Measurements from ENCODE around the gene MCM3.

The MCM3 gene

DNA sequence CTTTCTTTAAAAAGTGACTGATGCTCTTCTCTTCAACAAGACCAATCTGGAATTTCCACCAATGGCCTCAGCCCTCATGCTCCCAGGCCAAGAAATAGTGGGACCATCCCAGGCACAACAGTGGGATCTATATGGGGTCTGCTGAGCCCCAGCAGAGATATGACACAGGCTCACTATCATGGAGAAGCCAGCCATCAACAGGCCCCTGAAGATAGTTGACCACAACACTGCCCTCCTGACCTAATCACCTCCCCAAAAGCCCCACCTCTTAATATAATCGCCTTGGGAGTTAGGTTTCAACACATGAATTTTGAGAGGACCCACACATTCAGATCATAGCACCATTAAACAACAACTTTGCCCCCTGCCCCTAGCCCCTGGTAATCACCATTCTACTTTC, 16.8 kb upstream of the MCM3 start:
- DNase-seq (ENCODE audit: low spot score): no peak

- no peak for DNase-seq (ENCODE audit: low spot score)
Measured at GRCh38 chr6:52300489-52300931, 16.0 kb upstream of the MCM3 start.

GRCh38 chr6:52299653-52300052, 15.1 kb upstream of the MCM3 start:
- no peak for DNase-seq (ENCODE audit: low spot score)

GRCh38 chr6:52297433-52297832, 12.9 kb upstream of the MCM3 start:
- no peak for DNase-seq (ENCODE audit: low spot score)

- no peak for DNase-seq (ENCODE audit: low spot score)
Measured at GRCh38 chr6:52293067-52293466, 8.5 kb upstream of the MCM3 start.

DNA sequence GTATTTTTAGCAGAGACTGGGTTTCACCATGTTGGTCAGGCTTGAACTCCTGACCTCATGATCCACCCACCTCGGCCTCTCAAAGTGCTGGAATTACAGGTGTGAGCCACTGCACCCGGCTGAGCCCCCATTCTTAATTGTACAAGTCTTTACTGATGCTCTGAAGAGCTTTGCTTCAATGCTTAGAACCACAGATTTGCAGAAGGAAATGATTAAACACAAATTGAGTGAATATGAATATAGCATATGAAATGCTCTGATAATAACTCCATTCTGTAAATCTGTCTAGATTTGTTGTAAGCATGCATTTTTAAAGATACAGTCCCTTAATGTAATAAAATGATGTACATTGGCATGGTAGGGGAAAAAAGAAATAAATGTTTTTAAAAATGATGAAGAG, 4.3 kb upstream of the MCM3 start:
- no peak for DNase-seq (ENCODE audit: low spot score)

- DNase-seq (ENCODE audit: low spot score): no peak
Measured at GRCh38 chr6:52288216-52288615, 3.7 kb upstream of the MCM3 start.

DNA sequence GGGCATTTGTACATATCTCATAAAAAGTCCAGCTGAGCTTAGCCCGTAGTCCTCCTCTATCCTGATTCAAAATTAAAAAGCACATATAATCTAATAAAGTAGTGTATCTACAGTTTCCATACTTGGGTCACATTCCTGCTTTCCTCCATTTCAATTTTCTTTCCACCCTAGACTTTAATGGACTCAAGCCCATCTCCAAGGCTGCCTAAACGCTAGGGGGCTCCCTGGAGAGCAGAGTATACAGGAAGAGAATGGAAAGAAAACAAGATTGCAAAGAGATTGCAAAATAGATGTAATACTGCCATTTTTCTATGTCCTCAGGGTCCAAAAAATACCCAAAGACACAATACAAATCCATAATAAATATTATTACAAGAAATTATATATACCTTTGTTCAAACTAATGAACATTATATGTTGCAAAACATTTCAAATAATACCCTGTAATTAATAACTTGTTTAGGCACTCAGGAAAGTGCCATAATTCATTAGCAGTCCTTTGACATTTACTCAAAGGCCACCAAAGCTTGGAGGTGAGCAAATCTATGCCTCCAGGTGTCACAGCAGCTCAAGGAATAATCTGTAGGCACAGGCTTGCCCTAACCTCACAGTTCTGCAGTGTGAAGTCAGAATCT, 2.4 kb upstream of the MCM3 start:
- DNase-seq (ENCODE audit: low spot score): peak; percentile 48

DNA sequence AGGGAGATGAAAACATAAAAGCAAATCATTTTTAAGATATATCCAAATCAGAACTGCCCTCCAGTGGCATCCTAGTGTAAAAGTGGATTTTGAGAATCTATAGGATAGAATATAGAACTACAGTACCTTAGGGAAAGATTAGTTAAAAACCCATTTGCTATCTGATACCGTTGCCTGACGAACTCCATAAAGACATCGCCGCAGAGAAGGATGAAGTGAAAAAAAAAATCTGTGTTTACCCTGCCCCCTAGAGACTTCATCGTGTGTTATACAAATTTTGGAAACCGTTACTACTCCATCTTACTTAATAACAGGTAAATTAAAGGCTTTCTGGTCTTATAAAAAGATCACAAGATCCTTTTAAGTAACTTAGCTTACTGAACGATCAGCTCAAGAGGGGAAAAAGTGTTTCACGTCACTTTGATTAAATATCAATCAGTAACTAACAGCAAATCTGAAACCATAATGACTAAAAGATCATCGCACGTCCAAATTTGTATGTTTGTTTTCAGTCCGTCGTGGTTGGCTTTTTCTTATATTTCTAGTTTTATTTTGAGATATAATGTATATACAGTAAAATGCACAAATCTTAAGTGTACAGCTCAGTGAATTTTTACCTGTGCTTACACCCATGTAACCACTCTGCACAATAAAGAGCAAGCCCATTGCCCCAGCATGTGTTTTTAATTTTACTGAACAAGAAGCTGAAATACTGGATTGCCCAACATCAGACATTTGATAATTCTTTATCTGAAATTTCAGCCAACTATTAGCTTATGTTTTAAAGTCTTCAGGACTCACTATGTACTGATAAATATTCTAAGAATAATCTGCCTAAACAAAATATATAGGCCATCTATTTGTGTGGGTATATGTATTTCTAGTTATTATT, 881 bp upstream of the MCM3 start:
- no peak for DNase-seq (ENCODE audit: low spot score)

DNA sequence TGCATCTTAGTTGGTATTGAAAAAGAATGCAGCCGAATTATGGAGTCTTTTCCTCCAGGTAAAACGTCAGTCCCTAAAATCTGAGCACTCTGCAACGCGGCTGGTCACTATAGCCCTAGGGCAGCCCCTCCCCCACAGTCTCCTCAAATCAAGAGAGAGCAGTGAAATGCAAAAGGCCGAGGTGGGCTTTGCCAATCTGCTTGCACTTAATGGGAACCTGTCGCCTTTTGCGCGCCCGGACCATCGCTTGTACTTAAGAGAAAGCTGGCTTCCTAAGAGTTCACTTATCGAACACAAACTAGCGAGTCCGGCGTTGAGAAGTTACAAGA, 447 bp downstream of the MCM3 start:
- DNase-seq (ENCODE audit: low spot score): no peak

GRCh38 chr6:52283111-52283510, 1.4 kb downstream of the MCM3 start:
- no peak for DNase-seq (ENCODE audit: low spot score)

GRCh38 chr6:52276130-52276529, 8.4 kb downstream of the MCM3 start:
- no peak for DNase-seq (ENCODE audit: low spot score)

- no peak for DNase-seq (ENCODE audit: low spot score)
Measured at GRCh38 chr6:52271852-52272460, 12.6 kb downstream of the MCM3 start.

DNA sequence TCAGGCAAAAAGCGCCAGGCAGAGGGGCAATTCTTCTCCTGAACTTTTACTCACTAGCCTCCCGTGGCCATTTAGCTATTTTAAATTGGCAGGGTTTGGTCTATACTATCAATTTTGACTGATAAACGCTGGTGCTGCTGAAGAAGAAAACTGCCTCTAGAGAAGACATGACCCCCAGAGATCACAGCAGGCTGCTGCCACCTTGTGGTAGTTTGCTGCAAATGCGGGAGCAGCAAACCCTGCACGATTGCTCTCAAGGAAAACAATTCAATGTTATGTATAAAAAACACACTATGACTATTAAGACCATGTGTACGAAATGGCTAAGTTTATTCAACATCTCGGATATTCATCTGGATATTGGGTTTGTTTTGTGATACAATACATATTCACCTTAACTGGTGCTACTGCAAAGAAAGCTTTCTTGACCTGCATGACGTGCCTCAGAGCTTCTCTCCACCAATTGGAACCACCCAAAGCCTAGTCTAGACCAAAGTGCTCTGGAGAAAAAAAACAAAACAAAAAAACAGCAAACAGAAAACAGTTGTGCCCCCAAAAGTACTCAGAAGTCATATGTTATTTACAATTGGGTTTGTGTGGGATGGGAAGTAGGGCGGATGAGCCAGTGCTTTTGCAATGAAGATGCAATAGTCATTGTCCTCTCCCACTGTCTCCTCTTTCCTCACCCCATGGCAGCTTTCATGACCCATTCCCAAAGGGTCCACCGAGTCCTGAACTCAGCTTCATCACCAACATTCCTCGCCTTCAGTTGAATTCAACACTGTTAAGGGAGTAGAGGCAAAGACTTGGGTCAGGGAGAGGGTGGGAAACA, 20.6 kb downstream of the MCM3 start:
- peak; percentile 66 for DNase-seq (ENCODE audit: low spot score)

GRCh38 chr6:52262620-52263344, 21.8 kb downstream of the MCM3 start:
- DNase-seq (ENCODE audit: low spot score): no peak

DNA sequence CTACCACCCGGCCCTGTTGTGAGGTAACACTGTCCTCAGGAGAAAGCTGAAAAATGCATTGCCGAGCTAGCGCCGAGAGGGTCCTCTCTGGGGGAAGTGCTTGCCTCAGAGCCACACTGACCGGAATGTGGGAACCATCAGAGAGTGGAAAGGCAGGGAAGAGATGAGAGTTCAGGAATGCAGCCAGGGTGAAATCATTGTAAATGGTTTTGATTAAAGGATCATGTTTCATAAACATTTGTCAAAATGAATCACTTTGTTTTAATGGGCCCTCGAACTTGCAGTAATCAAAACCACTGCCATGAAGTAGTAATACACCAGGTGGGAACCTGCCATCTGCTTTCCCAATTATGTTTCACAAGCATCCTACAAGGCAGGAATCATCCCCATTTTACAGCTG, 23.3 kb downstream of the MCM3 start:
- no peak for DNase-seq (ENCODE audit: low spot score)

DNA sequence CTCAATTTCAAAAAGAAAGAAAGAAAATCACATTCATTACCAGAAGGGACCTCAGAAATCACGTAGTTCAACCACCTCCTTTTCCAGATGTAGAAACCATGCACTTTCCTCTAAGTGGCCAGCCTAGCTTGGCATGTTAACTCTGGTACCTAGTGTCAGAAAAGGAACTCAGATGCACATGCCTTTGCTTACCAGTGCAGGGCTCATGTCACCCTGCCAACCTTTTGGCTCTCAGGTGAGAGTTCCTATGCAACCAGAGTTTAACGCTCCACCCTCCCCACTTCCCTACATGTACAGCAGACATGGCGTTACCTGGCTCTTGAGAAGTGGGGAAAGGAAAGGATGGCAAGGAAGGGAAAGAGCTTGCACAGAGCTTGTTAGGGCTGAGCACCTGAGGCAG, 23.9 kb downstream of the MCM3 start:
- DNase-seq (ENCODE audit: low spot score): no peak

- DNase-seq (ENCODE audit: low spot score): no peak
Measured at GRCh38 chr6:52255434-52255833, 29.1 kb downstream of the MCM3 start.

DNA sequence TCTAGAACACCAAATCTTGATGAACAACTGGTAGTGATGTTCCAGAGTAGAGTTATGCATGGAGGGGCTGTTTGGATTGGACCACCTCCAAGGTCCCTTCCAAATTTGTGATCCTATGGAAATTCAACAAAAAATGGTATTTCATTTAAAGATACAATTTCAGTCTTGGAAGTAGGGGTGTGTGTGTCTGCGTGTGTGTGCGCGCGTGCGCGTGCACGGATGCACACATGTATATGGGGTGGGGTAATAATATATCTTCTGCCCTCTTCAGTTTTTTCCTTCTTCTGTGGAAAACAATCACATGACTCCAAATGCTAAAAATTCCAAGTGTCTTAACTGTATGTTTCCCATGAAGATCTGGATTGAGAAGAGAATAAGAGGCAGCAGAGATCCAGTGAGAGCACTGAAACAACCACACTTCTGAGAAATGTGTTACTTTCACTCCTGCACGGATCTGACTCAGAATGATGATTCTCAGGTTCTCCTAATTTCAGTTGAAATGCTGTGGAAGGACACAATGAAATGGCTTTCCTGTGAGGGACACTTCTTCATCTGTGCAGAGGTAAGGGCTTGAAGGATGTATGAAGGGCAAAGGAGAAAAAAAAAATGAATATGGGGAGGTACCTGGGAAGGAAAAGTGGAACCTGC, 29.7 kb downstream of the MCM3 start:
- no peak for DNase-seq (ENCODE audit: low spot score)

- no peak for DNase-seq (ENCODE audit: low spot score)
Measured at GRCh38 chr6:52253494-52253893, 31.0 kb downstream of the MCM3 start.

- DNase-seq (ENCODE audit: low spot score): no peak
Measured at GRCh38 chr6:52251113-52251512, 33.4 kb downstream of the MCM3 start.

All from hematopoietic multipotent progenitor cell treated with erythropoietin and hydrocortisone succinate and interleukin-3 and kit ligand, for 17 days (in vitro differentiated cells).